ENCODE measurements around the gene OR5B3.

GRCh38 chr11:58354727-58355126, 51.9 kb downstream of the OR5B3 start:
- TF ChIP-seq CTCF (IDR thresholded peaks at IDR 0.05; ENCODE audit: low read depth, low read length) (no peak), EZH2phosphoT487 (IDR thresholded peaks at IDR 0.05; ENCODE audit: low read depth) (no peak)
